ENCODE results near the gene ANO2.
A peak's percentile ranks its signal among the peaks of the same experiment; 100 is the strongest.

The ANO2 gene

DNA sequence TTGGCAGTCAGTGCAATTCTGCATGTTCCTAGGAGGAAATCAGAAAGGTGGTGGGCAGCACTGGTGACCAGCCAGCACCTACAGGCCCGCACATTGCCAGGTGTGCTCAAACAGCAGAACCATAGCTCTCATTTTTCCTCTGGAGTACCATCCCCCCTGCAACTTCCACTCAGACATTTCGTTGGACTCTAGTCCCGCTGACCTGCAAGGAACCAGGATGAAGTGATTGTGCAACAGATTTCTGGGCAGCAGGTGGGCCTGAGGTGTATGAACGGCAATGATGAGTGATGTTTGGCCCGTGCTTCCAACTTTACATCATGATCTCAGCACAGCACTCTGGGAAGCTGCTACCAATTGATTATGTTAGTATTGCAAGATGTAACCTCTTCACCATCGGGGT, 383.2 kb downstream of the ANO2 start:
- DNase-seq (ENCODE audit: low read depth): no peak
- no peak overlapping the region for H3K4me3 ChIP-seq (ENCODE audit: low read length)
- TF ChIP-seq, protein P1, sequence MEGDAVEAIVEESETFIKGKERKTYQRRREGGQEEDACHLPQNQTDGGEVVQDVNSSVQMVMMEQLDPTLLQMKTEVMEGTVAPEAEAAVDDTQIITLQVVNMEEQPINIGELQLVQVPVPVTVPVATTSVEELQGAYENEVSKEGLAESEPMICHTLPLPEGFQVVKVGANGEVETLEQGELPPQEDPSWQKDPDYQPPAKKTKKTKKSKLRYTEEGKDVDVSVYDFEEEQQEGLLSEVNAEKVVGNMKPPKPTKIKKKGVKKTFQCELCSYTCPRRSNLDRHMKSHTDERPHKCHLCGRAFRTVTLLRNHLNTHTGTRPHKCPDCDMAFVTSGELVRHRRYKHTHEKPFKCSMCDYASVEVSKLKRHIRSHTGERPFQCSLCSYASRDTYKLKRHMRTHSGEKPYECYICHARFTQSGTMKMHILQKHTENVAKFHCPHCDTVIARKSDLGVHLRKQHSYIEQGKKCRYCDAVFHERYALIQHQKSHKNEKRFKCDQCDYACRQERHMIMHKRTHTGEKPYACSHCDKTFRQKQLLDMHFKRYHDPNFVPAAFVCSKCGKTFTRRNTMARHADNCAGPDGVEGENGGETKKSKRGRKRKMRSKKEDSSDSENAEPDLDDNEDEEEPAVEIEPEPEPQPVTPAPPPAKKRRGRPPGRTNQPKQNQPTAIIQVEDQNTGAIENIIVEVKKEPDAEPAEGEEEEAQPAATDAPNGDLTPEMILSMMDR (conservative IDR thresholded peaks at IDR 0.05; ENCODE audit: low read depth, low read length): no peak

DNA sequence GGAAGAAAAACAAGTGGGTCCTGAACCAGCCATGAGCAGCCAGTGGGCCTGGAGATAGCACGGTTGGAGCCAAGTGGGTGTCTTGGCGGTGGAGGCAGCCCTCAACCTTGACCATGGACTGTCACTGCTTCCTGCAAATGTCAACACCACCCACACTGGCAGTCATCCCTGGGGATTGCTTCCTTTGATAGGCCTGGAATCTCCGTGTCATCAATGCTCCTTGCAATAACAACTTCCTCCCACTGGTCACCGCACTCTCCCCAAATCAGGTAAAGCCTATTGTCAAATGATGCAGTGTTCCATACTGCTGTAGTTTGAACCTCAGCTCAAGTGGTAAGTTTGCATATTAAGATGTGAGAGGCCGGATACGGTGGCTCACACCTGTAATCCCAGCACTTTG, 384.0 kb downstream of the ANO2 start:
- TF ChIP-seq, protein P1 (conservative IDR thresholded peaks at IDR 0.05; ENCODE audit: low read depth, low read length): no peak
- no peak for DNase-seq (ENCODE audit: low read depth)
- no peak overlapping the region for H3K4me3 ChIP-seq (ENCODE audit: low read length)

DNA sequence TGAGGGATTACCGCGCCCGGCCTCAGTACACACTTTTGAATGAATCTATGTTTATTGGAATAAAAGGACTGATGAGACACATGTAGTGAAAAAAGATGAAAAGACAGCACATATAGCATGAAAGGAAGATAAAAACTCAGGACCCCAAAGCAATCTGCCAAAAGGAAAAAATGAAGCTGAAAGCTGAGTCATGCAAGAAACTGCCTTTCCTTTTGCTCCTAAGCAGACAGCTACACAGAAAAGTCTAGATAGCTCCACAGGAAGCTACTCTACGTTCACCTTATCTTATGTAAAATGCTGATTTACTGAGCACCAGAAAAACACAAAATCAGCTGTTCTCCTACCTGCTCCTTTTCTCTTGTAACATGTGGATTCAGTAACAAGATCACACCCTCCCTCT, 384.8 kb downstream of the ANO2 start:
- no peak for DNase-seq (ENCODE audit: low read depth)
- TF ChIP-seq, protein P1 (conservative IDR thresholded peaks at IDR 0.05; ENCODE audit: low read depth, low read length): no peak
- H3K4me3 ChIP-seq (ENCODE audit: low read length): no peak overlapping the region

DNA sequence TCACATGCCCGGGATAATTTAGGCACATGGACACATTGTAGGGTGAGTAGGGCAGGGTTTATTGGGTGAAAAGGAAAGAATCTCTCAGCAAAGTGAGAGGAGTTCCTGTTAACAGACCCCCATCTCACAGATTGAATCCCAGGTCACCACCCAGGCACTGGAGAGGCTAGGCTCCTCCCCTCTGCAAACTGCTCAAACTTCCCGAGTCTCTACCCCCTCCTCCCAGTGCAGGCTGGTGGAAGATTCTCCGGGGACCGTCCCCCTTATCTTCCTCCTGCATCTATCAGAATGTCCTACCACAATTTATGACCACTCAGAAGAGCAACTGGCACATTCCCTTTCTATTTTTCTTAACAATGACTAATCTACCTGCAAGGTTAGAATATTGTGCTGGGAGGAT, 387.2 kb downstream of the ANO2 start:
- H3K4me3 ChIP-seq (ENCODE audit: low read length): no peak overlapping the region
- TF ChIP-seq, protein P1 (conservative IDR thresholded peaks at IDR 0.05; ENCODE audit: low read depth, low read length): no peak
- no peak for DNase-seq (ENCODE audit: low read depth)

DNA sequence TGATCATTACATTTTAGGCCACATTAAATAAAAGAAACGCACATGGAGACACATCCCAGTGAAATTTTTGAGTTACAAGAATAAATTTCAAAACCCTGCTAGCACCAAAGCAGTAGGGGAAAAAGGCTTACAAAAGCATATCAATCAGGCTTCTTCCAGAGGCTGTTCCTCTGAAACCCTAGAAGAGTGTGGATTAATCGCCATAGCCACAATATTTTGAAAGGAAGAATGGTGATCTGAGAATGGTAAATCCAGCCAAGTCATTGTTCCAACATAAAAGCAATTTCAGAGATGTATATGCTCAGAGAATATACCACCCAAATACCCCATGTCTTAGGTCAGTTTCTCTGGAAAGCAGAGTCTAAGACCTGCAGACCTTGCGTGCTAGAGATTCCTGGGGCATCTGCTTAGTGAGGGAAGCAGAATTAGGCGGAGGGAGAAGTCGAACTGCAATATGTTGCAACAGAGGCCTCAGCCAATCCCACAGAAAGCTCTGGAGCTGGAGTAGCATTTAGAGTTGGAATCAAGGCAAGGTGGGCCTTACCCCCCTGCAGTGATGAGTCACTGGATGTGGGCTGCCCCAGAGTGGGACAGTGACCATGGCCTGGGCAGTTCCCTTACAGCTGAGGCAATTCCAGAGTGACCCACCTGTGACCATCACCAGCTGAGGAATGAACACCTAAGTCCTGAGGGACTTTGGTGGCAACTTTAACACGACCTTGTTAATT, 387.9 kb downstream of the ANO2 start:
- TF ChIP-seq, protein P1 (conservative IDR thresholded peaks at IDR 0.05; ENCODE audit: low read depth, low read length): no peak
- DNase-seq (ENCODE audit: low read depth): no peak

DNA sequence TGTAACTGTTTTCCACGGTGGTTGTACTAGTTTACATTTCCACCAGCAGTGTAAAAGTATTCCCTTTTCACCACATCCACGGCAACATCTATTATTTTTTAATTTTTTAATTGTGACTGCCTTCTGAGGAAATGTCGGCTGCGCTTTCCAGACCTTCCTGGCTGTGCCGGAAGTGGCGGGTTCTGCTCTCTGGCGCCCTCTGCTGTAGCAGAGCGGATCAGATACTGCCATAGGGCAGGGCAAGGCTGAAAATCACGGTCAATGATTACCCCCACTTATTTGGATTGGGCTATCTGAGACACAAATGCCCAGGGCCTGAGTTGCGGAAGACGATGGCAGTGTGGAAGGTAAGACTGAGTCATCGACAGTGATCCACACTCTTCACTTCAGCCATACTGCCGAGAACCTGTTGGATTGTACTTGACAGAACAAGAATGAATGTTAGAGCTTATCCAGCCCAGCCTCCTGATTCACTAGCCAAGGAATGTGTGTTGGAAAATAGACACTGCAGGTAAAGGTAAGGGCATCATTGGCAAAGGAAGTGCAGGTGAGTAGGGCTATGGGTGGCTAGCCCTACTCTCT, 388.9 kb downstream of the ANO2 start:
- no peak for DNase-seq (ENCODE audit: low read depth)
- TF ChIP-seq, protein P1 (conservative IDR thresholded peaks at IDR 0.05; ENCODE audit: low read depth, low read length): peak; percentile 28
- H3K4me3 ChIP-seq (ENCODE audit: low read length): no peak overlapping the region

More for the DNA sequence above, 387.9 kb downstream of the ANO2 start:
- H3K4me3 ChIP-seq (ENCODE audit: low read length): no peak overlapping the region

DNA sequence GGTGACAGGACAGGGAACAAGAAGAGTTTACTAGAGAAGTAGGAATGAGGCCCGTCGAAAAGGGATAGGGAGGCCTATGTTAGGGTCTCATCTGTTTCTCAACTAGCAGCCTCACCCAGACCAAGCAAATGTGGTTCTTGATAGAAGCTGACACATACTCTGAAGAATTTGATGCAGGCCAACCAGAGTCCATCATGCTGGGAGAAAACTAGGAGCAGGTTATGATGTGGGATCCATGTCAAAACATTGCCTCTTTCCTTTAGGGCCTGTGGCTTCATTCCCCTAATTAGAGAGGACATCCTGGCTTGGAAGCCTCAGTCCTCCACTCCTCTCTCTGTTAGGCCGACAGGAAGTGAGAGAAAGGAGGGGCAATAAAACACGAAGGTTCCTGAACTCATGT, 390.3 kb downstream of the ANO2 start:
- no peak for DNase-seq (ENCODE audit: low read depth)
- H3K4me3 ChIP-seq (ENCODE audit: low read length): no peak overlapping the region
- TF ChIP-seq, protein P1 (conservative IDR thresholded peaks at IDR 0.05; ENCODE audit: low read depth, low read length): no peak
